Measurements from ENCODE around the gene KITLG.

DNA sequence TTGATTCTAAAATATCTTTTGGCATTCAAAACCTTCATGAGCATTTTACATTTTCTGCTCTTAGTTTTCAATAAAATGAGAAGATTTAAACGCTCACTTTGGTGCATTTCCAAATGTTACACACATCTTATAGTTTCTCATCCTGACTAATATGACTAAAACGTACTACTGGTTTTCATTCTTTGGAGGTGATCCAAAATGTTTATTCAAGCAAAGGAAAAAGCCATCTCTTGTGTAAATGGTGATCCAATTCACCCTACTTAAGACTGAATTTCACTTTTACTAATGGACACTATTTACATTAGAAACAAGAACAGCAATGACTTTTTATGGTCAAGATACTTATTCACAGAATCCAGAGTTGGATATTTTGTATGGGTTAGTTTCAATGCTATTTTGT, 86.6 kb downstream of the KITLG start:
- TF ChIP-seq, protein P1, sequence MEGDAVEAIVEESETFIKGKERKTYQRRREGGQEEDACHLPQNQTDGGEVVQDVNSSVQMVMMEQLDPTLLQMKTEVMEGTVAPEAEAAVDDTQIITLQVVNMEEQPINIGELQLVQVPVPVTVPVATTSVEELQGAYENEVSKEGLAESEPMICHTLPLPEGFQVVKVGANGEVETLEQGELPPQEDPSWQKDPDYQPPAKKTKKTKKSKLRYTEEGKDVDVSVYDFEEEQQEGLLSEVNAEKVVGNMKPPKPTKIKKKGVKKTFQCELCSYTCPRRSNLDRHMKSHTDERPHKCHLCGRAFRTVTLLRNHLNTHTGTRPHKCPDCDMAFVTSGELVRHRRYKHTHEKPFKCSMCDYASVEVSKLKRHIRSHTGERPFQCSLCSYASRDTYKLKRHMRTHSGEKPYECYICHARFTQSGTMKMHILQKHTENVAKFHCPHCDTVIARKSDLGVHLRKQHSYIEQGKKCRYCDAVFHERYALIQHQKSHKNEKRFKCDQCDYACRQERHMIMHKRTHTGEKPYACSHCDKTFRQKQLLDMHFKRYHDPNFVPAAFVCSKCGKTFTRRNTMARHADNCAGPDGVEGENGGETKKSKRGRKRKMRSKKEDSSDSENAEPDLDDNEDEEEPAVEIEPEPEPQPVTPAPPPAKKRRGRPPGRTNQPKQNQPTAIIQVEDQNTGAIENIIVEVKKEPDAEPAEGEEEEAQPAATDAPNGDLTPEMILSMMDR (IDR thresholded peaks at IDR 0.05) = no peak
- TF ChIP-seq RAD21 (conservative IDR thresholded peaks at IDR 0.05 in 1 of 2, IDR thresholded peaks at IDR 0.05 in 1 of 2) = no peak
- TF ChIP-seq ZFP36 (IDR thresholded peaks at IDR 0.05; ENCODE audit: borderline replicate concordance, partially characterized antibody) = no peak
